IMR-90 (cell line): ENCODE results near the gene TPSAB1. TPM values are rescaled to one million over a fixed set of nuclear protein-coding genes. Genes with fewer than 3 reads are reported as not detected.

ENCODE experiments used
- ATAC-seq: fragments of 200-7000 bp; cut with Tn5 transposase; 2 replicates; pipeline ENCODE4 v1.9.1; 2020; ENCODE audit warnings: low read depth, mild to moderate bottlenecking, moderate library complexity
- BruUV-seq: library from RNA; stranded (reverse); fragments of 400-500 nt; replicated peaks from 2 replicates; lab custom pipeline; 2021; lab: Mats Ljungman, UMichigan
- CTCF ChIA-PET: fragments of 300-600 bp; formaldehyde crosslinking; extraction: SDS; loops from one replicate; lab custom pipeline; 2021; ENCODE audit warnings: antibody characterized with exemption; lab: Yijun Ruan, JAX
- POLR2A ChIA-PET: fragments of 300-600 bp; sonication (Branson Sonifier 250); formaldehyde crosslinking; loops from one replicate; lab custom pipeline; 2022; ENCODE audit warnings: antibody characterized with exemption; ENCODE audit not compliant: unreplicated experiment; lab: Charles Lee
- DNase-seq: peaks from one replicate; pipeline ENCODE4 v3.0.0; 2013
- H2AFZ ChIP-seq: replicated peaks from 2 replicates; pipeline ENCODE3; 2013; ENCODE audit warnings: low read length, mild to moderate bottlenecking; ENCODE audit not compliant: poor library complexity
- H2AK5ac ChIP-seq: 2 replicates; pipeline ENCODE4 v1.6.1; 2013; ENCODE audit warnings: low read depth, low read length, inconsistent platforms
- H2AK9ac ChIP-seq: replicated peaks from 2 replicates; pipeline ENCODE3; 2013; ENCODE audit warnings: mild to moderate bottlenecking, low read depth, low read length, moderate library complexity; ENCODE audit not compliant: poor library complexity
- H2BK120ac ChIP-seq: 2 replicates; pipeline ENCODE4 v1.6.1; 2013; ENCODE audit warnings: low read depth, low read length, inconsistent platforms
- H2BK15ac ChIP-seq: 3 replicates; pipeline ENCODE4 v1.6.1; 2013; ENCODE audit warnings: low read depth, low read length, inconsistent platforms
- H2BK20ac ChIP-seq: 2 replicates; pipeline ENCODE4 v1.6.1; 2013; ENCODE audit warnings: low read depth, mild to moderate bottlenecking, inconsistent platforms, low read length, moderate library complexity
- H2BK5ac ChIP-seq: 2 replicates; pipeline ENCODE4 v1.6.1; 2013; ENCODE audit warnings: mild to moderate bottlenecking, low read depth, low read length, inconsistent platforms; ENCODE audit not compliant: poor library complexity, severe bottlenecking
- H3K14ac ChIP-seq: replicated peaks from 2 replicates; pipeline ENCODE4 v1.6.1; 2013; ENCODE audit warnings: low read depth, low read length, inconsistent platforms
- H3K18ac ChIP-seq: 2 replicates; pipeline ENCODE4 v1.6.1; 2013; ENCODE audit warnings: low read depth, low read length, control low read depth
- H3K23ac ChIP-seq: 2 replicates; pipeline ENCODE4 v1.6.1; 2013; ENCODE audit warnings: low read depth, low read length, inconsistent platforms
- H3K27ac ChIP-seq: 2 replicates; pipeline ENCODE4 v1.5.1; 2013; ENCODE audit warnings: mild to moderate bottlenecking, control low read depth, low read length; ENCODE audit not compliant: insufficient read depth
- H3K27me3 ChIP-seq: 2 replicates; pipeline ENCODE4 v1.6.1; 2013; ENCODE audit warnings: low read length; ENCODE audit not compliant: control insufficient read depth, insufficient read depth
- H3K36me3 ChIP-seq: 2 replicates; pipeline ENCODE4 v1.6.1; 2013; ENCODE audit warnings: low read length, mixed read lengths; ENCODE audit not compliant: control insufficient read depth, insufficient read depth
- H3K4ac ChIP-seq: 2 replicates; pipeline ENCODE4 v1.6.1; 2013; ENCODE audit warnings: low read depth, low read length, inconsistent platforms
- H3K4me1 ChIP-seq: 2 replicates; pipeline ENCODE4 v1.6.1; 2013; ENCODE audit warnings: low read length, mixed read lengths; ENCODE audit not compliant: control insufficient read depth, insufficient read depth
- H3K4me2 ChIP-seq: 2 replicates; pipeline ENCODE4 v1.6.1; 2013; ENCODE audit warnings: low read depth, mild to moderate bottlenecking, control low read depth, low read length, moderate library complexity
- H3K4me3 ChIP-seq: 2 replicates; pipeline ENCODE4 v1.5.1; 2013; ENCODE audit warnings: low read depth, mild to moderate bottlenecking, control low read depth, low read length, moderate library complexity; ENCODE audit not compliant: insufficient read depth
- H3K56ac ChIP-seq: 2 replicates; pipeline ENCODE4 v1.6.1; 2013; ENCODE audit warnings: low read length, inconsistent platforms; ENCODE audit not compliant: insufficient read depth; ENCODE audit errors: extremely low read depth
- H3K79me1 ChIP-seq, 2 experiments: 2 replicates each; pipeline ENCODE4 v1.6.1; 2013; ENCODE audit warnings: low read length in 2 of 2, inconsistent platforms in 1 of 2, low read depth in 1 of 2
- H3K9ac ChIP-seq: 2 replicates; pipeline ENCODE4 v1.6.1; 2013; ENCODE audit warnings: low read depth, low read length, control low read depth
- H3K9me1 ChIP-seq: 2 replicates; pipeline ENCODE4 v1.6.1; 2013; ENCODE audit warnings: low read length, inconsistent platforms; ENCODE audit not compliant: insufficient read depth
- H3K9me3 ChIP-seq: 2 replicates; pipeline ENCODE4 v1.6.1; 2013; ENCODE audit warnings: low read length; ENCODE audit not compliant: control insufficient read depth, insufficient read depth
- H4K20me1 ChIP-seq: 2 replicates; pipeline ENCODE4 v1.6.1; 2013; ENCODE audit warnings: low read length, inconsistent platforms; ENCODE audit not compliant: insufficient read depth
- H4K5ac ChIP-seq: 2 replicates; pipeline ENCODE4 v1.6.1; 2013; ENCODE audit warnings: mild to moderate bottlenecking, low read depth, low read length, control low read depth
- H4K8ac ChIP-seq, 2 experiments: 2 replicates each; pipeline ENCODE4 v1.6.1; 2013; ENCODE audit warnings: low read depth in 2 of 2, low read length in 2 of 2, control low read depth in 1 of 2, inconsistent platforms in 1 of 2
- H4K91ac ChIP-seq: 2 replicates; pipeline ENCODE4 v1.6.1; 2013; ENCODE audit warnings: low read depth, low read length, inconsistent platforms; ENCODE audit not compliant: insufficient read depth
- MAFK ChIP-seq: IDR thresholded peaks from 2 replicates; pipeline ENCODE4 v1.6.1; 2012; ENCODE audit warnings: low read depth, low read length, improper control_type of control experiment
- MAZ ChIP-seq: IDR thresholded peaks from 2 replicates; pipeline ENCODE4 v1.6.1; 2012; ENCODE audit warnings: low read depth, mild to moderate bottlenecking, low read length, improper control_type of control experiment, moderate library complexity, borderline replicate concordance
- MXI1 ChIP-seq: IDR thresholded peaks from 2 replicates; pipeline ENCODE4 v1.6.1; 2012; ENCODE audit warnings: low read depth, mild to moderate bottlenecking, low read length, moderate library complexity, borderline replicate concordance
- NFE2L2 ChIP-seq: fragments of 150-350 bp; IDR thresholded peaks from 2 replicates; pipeline ENCODE4 v1.6.1; 2016; ENCODE audit warnings: low read depth, mild to moderate bottlenecking, low read length
- POLR2A ChIP-seq: IDR thresholded peaks from 2 replicates; pipeline ENCODE4 v1.6.1; 2012; ENCODE audit warnings: mild to moderate bottlenecking, low read depth, low read length
- RCOR1 ChIP-seq: IDR thresholded peaks from 2 replicates; pipeline ENCODE4 v1.6.1; 2012; ENCODE audit warnings: mild to moderate bottlenecking, low read length, improper control_type of control experiment; ENCODE audit not compliant: insufficient replicate concordance
- SMC3 ChIP-seq: fragments of 150-350 bp; IDR thresholded peaks from 2 replicates; pipeline ENCODE4 v1.6.1; 2016; ENCODE audit warnings: low read depth, mild to moderate bottlenecking, antibody characterized with exemption, low read length, moderate library complexity
- WGBS, 2 experiments: methylation state at CpG; one replicate each; pipeline versions ENCODE4 v1.1.5 to v1.1.7; 2013; ENCODE audit warnings: missing lambda C conversion rate in 2 of 2; ENCODE audit not compliant: insufficient read length in 1 of 2; ENCODE audit errors: extremely low coverage in 2 of 2; 5-methylcytosine and 5-hydroxymethylcytosine counted together
- dilution Hi-C: fragments of 300-500 bp; cut with HindIII; formaldehyde crosslinking; loops from one replicate; pipeline ENCODE4 v1.14.3; 2018; ENCODE audit warnings: low sequenced_read_pairs; ENCODE audit not compliant: unreplicated experiment
- in situ Hi-C: fragments of 300-500 bp; cut with MboI; formaldehyde crosslinking; loops from 3 replicates; pipeline ENCODE4 v1.14.3; 2019; ENCODE audit warnings: low sequenced_read_pairs, inconsistent platforms, mixed read lengths
- intact Hi-C: fragments of 100-400 bp; cut with micrococcal nuclease; formaldehyde crosslinking; loops from 2 replicates; pipeline ENCODE4 v1.10.0; 2022
- polyA plus RNA-seq, 3 experiments: library from polyadenylated mRNA; depleted of rRNA; stranded (reverse); fragments of >200 nt; gene quantifications; 2 replicates each; pipeline ENCODE4 v1.2.3, GENCODE V29; 2012; ENCODE audit warnings: low replicate concordance in 1 of 3
- total RNA-seq: library from RNA; depleted of rRNA; stranded (reverse); fragments of >200 nt; gene quantifications from 2 replicates; pipeline ENCODE4 v1.2.3, GENCODE V29; 2012
- TF ChIP-seq, protein P1 (sequence below): fragments of 150-350 bp; IDR thresholded peaks from 2 replicates; pipeline ENCODE4 v1.6.1; 2017; ENCODE audit warnings: mild to moderate bottlenecking, antibody characterized with exemption, low read length, low read depth
- TF ChIP-seq, protein P2 (sequence below): conservative IDR thresholded peaks from 2 replicates; pipeline ENCODE4 v1.5.1; 2012; ENCODE audit warnings: mild to moderate bottlenecking, low read depth, low read length, improper control_type of control experiment

Gene TPSAB1
- total and polyA plus RNA-seq, 2 of the 4 experiments (the other 2 are of a cell fraction): not detected

DNA sequence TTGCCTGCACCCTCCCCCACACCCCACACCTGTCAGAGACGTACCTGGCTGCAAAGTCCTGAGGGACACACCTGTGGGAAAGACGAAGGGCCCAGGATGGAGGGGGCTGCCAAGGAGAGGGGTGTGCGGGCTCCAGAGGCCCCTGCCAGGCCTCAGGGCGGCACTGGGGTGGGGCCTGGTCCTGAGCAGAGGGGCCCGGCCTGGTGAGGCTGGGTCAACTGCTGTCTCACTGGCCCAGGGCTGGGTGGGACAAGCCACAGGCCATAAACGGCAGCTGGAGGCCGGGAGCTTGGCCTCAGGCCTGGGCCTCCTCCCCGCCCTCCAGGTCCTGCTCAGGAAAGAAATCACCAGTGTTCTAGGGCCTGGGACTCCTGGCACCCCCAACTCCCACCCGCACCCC, 15.9 kb upstream of the TPSAB1 start:
- no peaks in the 10 kb centered on the region for H4K20me1 ChIP-seq
- H3K4me3 ChIP-seq: no peak overlapping the region
- no peaks in the 10 kb centered on the region; the same call in 1 of the 2 replicates for H3K27me3 ChIP-seq
- no peak overlapping the region for H3K9ac ChIP-seq
- H4K91ac ChIP-seq: no peak overlapping the region
- H3K4me1 ChIP-seq: no peaks in the 10 kb centered on the region
- no peak overlapping the region for H3K4me2 ChIP-seq
- no peak overlapping the region for H2BK20ac ChIP-seq
- no peak overlapping the region for H3K56ac ChIP-seq
- H3K18ac ChIP-seq: no peak overlapping the region
- dilution Hi-C loops (no loop called here), intact Hi-C loops (no loop called here), in situ Hi-C loops (loop anchor here (25.0 kb wide), 1 partner anchor 412 kb away; the partner anchor contains the start of gene GNG13)
- H3K79me1 ChIP-seq: no peaks in the 10 kb centered on the region
- no peak overlapping the region for H4K5ac ChIP-seq
- no peaks in the 10 kb centered on the region for H3K9me1 ChIP-seq
- POLR2A ChIA-PET: no interaction called here
- TF ChIP-seq MAZ (no peak), MAFK (no peak), SMC3 (no peak), NFE2L2 (no peak), RCOR1 (no peak), MXI1 (no peak), POLR2A (no peak)
- TF ChIP-seq, protein P1, sequence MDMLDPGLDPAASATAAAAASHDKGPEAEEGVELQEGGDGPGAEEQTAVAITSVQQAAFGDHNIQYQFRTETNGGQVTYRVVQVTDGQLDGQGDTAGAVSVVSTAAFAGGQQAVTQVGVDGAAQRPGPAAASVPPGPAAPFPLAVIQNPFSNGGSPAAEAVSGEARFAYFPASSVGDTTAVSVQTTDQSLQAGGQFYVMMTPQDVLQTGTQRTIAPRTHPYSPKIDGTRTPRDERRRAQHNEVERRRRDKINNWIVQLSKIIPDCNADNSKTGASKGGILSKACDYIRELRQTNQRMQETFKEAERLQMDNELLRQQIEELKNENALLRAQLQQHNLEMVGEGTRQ: no peak
- TF ChIP-seq, protein P2, sequence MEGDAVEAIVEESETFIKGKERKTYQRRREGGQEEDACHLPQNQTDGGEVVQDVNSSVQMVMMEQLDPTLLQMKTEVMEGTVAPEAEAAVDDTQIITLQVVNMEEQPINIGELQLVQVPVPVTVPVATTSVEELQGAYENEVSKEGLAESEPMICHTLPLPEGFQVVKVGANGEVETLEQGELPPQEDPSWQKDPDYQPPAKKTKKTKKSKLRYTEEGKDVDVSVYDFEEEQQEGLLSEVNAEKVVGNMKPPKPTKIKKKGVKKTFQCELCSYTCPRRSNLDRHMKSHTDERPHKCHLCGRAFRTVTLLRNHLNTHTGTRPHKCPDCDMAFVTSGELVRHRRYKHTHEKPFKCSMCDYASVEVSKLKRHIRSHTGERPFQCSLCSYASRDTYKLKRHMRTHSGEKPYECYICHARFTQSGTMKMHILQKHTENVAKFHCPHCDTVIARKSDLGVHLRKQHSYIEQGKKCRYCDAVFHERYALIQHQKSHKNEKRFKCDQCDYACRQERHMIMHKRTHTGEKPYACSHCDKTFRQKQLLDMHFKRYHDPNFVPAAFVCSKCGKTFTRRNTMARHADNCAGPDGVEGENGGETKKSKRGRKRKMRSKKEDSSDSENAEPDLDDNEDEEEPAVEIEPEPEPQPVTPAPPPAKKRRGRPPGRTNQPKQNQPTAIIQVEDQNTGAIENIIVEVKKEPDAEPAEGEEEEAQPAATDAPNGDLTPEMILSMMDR: no peak
- H3K36me3 ChIP-seq: no peaks in the 10 kb centered on the region
- CTCF ChIA-PET: no interaction called here
- no peak overlapping the region for H3K14ac ChIP-seq
- H2AFZ ChIP-seq: no peak overlapping the region
- no peaks in the 10 kb centered on the region for H3K9me3 ChIP-seq
- H2AK9ac ChIP-seq: no peak overlapping the region
- no peak overlapping the region for H3K4ac ChIP-seq
- H3K27ac ChIP-seq: no peak overlapping the region
- H3K23ac ChIP-seq: no peak overlapping the region
- no peak overlapping the region for H2AK5ac ChIP-seq
- no peak overlapping the region for H4K8ac ChIP-seq
- no peak overlapping the region for H2BK5ac ChIP-seq
- DNase-seq (no peak), ATAC-seq (no peak)
- H2BK15ac ChIP-seq: no peak overlapping the region
- BruUV-seq: no TSS peak
- no peak overlapping the region for H2BK120ac ChIP-seq
- WGBS, 2 experiments: 72% methylated on average over 3 of the region's 9 CpGs; no CpG with 5 or more reads in 1 of the 2 experiments
